HepG2 (cell line): Measurements from ENCODE around the gene WNT2B. TPM values are rescaled to one million over a fixed set of nuclear protein-coding genes. Genes with fewer than 3 reads are reported as not detected.

ENCODE experiments used
- ATAC-seq: fragments of 200-7000 bp; cut with Tn5 transposase; 3 replicates; pipeline ENCODE4 v1.9.1; 2020; ENCODE audit warnings: mild to moderate bottlenecking, moderate library complexity
- BruUV-seq: library from RNA; stranded (reverse); fragments of 400-500 nt; replicated peaks from 2 replicates; lab custom pipeline; 2021; lab: Mats Ljungman, UMichigan
- CTCF ChIA-PET: fragments of 300-600 bp; formaldehyde crosslinking; extraction: SDS; loops from one replicate; lab custom pipeline; 2021; ENCODE audit warnings: low total read pairs, inconsistent platforms, low intra/inter-chr PET ratio; lab: Yijun Ruan, JAX
- POLR2A ChIA-PET: fragments of 350-600 bp; sonication (Branson Sonifier 250); formaldehyde crosslinking; loops from one replicate; lab custom pipeline; 2020; ENCODE audit warnings: antibody characterized with exemption, inconsistent platforms; lab: Yijun Ruan, JAX
- DNase-seq: peaks from one replicate; pipeline ENCODE4 v3.0.0-alpha.2; 2015; ENCODE audit warnings: low spot score
- FAIRE-seq: peaks from 3 replicates; lab custom pipeline; 2011; peaks lifted over from hg19 to GRCh38; lab: Jason Lieb, UNC
- H2AFZ ChIP-seq: one replicate; pipeline ENCODE4 v1.6.1; 2011; ENCODE audit warnings: low read length, inconsistent platforms
- H3K27ac ChIP-seq: fragments of 300-600 bp; 3 replicates; pipeline ENCODE4 v1.8.0; 2011; ENCODE audit warnings: mixed run types, mild to moderate bottlenecking, mixed read lengths, low read length, inconsistent platforms; ENCODE audit not compliant: insufficient read depth; ENCODE audit errors: extremely low read length
- H3K27me3 ChIP-seq, 2 experiments: fragments of 200-600 bp in 1 of 2; 2 replicates in 1 of 2; 3 replicates in 1 of 2; pipeline versions ENCODE4 v1.6.0 to v1.8.0; 2011; ENCODE audit warnings: low read length in 2 of 2, mild to moderate bottlenecking in 2 of 2, moderate library complexity in 2 of 2, inconsistent platforms in 1 of 2; ENCODE audit not compliant: insufficient read depth in 2 of 2, control insufficient read depth in 1 of 2
- H3K36me3 ChIP-seq, 2 experiments: fragments of 200-600 bp in 1 of 2; replicated peaks in 1 of 2; 2 replicates in 1 of 2; 3 replicates in 1 of 2; pipeline versions ENCODE4 v1.5.1 to v1.8.0; 2011; ENCODE audit warnings: low read length in 2 of 2, inconsistent platforms in 1 of 2; ENCODE audit not compliant: insufficient read depth in 2 of 2, control insufficient read depth in 1 of 2
- H3K4me1 ChIP-seq: 2 replicates; pipeline ENCODE4 v1.5.1; 2012; ENCODE audit warnings: low read length, inconsistent platforms; ENCODE audit not compliant: insufficient read depth
- H3K4me2 ChIP-seq: 2 replicates; pipeline ENCODE4 v1.6.0; 2011; ENCODE audit warnings: low read depth, low read length, inconsistent platforms
- H3K4me3 ChIP-seq, 3 experiments: fragments of 200-600 bp in 1 of 3; sonication (generic), shearing (Covaris generic) in 1 of 3; replicated peaks in 1 of 3; 2 replicates each; pipeline ENCODE4 v1.5.1; 2011 to 2016; ENCODE audit warnings: low read length in 3 of 3, inconsistent platforms in 2 of 3, low read depth in 2 of 3, mild to moderate bottlenecking in 2 of 3, control low read depth in 1 of 3, mixed read lengths in 1 of 3; ENCODE audit not compliant: insufficient read depth in 1 of 3
- H3K79me2 ChIP-seq: one replicate; pipeline ENCODE4 v1.6.1; 2011; ENCODE audit warnings: low read length, inconsistent platforms; ENCODE audit not compliant: insufficient read depth
- H3K9ac ChIP-seq: 2 replicates; pipeline ENCODE4 v1.6.0; 2011; ENCODE audit warnings: mild to moderate bottlenecking, low read depth, low read length, inconsistent platforms; ENCODE audit not compliant: insufficient read depth
- H3K9me3 ChIP-seq: 2 replicates; pipeline ENCODE4 v1.5.1; 2012; ENCODE audit warnings: mild to moderate bottlenecking, low read length
- H4K20me1 ChIP-seq: 2 replicates; pipeline ENCODE4 v1.6.0; 2011; ENCODE audit warnings: inconsistent platforms, mild to moderate bottlenecking, low read length, moderate library complexity; ENCODE audit not compliant: insufficient read depth
- DMTF1 ChIP-seq: sonication (generic); formaldehyde crosslinking; IDR thresholded peaks from 2 replicates; pipeline ENCODE4 v1.4.0; 2020; ENCODE audit warnings: mild to moderate bottlenecking, missing genetic modification reagents
- EED ChIP-seq: sonication (generic); formaldehyde crosslinking; IDR thresholded peaks from 2 replicates; pipeline ENCODE4 v1.5.0; 2020; ENCODE audit warnings: mild to moderate bottlenecking, missing genetic modification reagents
- ELF3 ChIP-seq: IDR thresholded peaks from 2 replicates; pipeline ENCODE4 v1.6.1; 2016; ENCODE audit warnings: missing genetic modification reagents, missing compliant biosample characterization
- HES4 ChIP-seq: sonication (generic); formaldehyde crosslinking; IDR thresholded peaks from 2 replicates; pipeline ENCODE4 v1.9.0; 2021; ENCODE audit warnings: mild to moderate bottlenecking, missing genetic modification reagents, borderline replicate concordance
- IRF9 ChIP-seq: sonication (generic); formaldehyde crosslinking; IDR thresholded peaks from 2 replicates; pipeline ENCODE4 v1.8.0; 2022; ENCODE audit warnings: missing genetic modification reagents, mild to moderate bottlenecking, borderline replicate concordance
- JARID2 ChIP-seq: sonication (generic); formaldehyde crosslinking; IDR thresholded peaks from 2 replicates; pipeline ENCODE4 v1.8.1; 2023; ENCODE audit warnings: missing genetic modification reagents, inconsistent platforms; ENCODE audit not compliant: insufficient replicate concordance
- MXD3 ChIP-seq: IDR thresholded peaks from 2 replicates; pipeline ENCODE4 v1.6.1; 2016; ENCODE audit warnings: mild to moderate bottlenecking, missing biosample characterization, missing genetic modification reagents
- PLRG1 ChIP-seq: fragments of 450-650 bp; conservative IDR thresholded peaks from 2 replicates; pipeline ENCODE4 v1.6.1; 2016
- PRMT3 ChIP-seq: sonication (generic); formaldehyde crosslinking; IDR thresholded peaks from 2 replicates; pipeline ENCODE4 v1.8.1; 2022; ENCODE audit warnings: low read depth, mild to moderate bottlenecking, moderate library complexity, missing genetic modification reagents, borderline replicate concordance
- RCOR2 ChIP-seq: IDR thresholded peaks from 2 replicates; pipeline ENCODE4 v1.6.1; 2016; ENCODE audit warnings: missing biosample characterization, missing genetic modification reagents
- SALL1 ChIP-seq: sonication (generic); formaldehyde crosslinking; IDR thresholded peaks from 2 replicates; pipeline ENCODE4 v1.8.0; 2022; ENCODE audit warnings: mild to moderate bottlenecking, missing genetic modification reagents
- TGIF2 ChIP-seq: IDR thresholded peaks from 2 replicates; pipeline ENCODE4 v1.6.1; 2016; ENCODE audit warnings: control low read depth, missing compliant biosample characterization
- ZBTB42 ChIP-seq: sonication (generic); formaldehyde crosslinking; IDR thresholded peaks from 2 replicates; pipeline ENCODE4 v1.5.0; 2020; ENCODE audit warnings: mild to moderate bottlenecking, missing genetic modification reagents
- ZBTB43 ChIP-seq: sonication (generic); formaldehyde crosslinking; conservative IDR thresholded peaks from 2 replicates; pipeline ENCODE4 v1.4.0; 2020; ENCODE audit warnings: missing genetic modification reagents
- ZMAT3 ChIP-seq: sonication (generic); formaldehyde crosslinking; conservative IDR thresholded peaks from 2 replicates; pipeline ENCODE4 v1.7.0; 2021; ENCODE audit warnings: missing genetic modification reagents
- ZNF232 ChIP-seq: sonication (generic); formaldehyde crosslinking; IDR thresholded peaks from 2 replicates; pipeline ENCODE4 v1.4.0; 2020; ENCODE audit warnings: missing genetic modification reagents, borderline replicate concordance
- ZNF597 ChIP-seq: sonication (generic); formaldehyde crosslinking; IDR thresholded peaks from 2 replicates; pipeline ENCODE4 v1.5.0; 2020; ENCODE audit warnings: missing genetic modification reagents
- WGBS: methylation state at CpG from one replicate; pipeline ENCODE4 v1.1.6; 2017; ENCODE audit warnings: low lambda C conversion rate; 5-methylcytosine and 5-hydroxymethylcytosine counted together
- in situ Hi-C: cut with HindIII; loops from 2 replicates; pipeline ENCODE4 v1.10.0; 2017; ENCODE audit warnings: low pct_unique_long_range_greater_than_20kb; ENCODE audit not compliant: extremely low pct_ligation_motif_present
- intact Hi-C: fragments of 100-400 bp; cut with micrococcal nuclease; formaldehyde crosslinking; loops from one replicate; pipeline ENCODE4 v1.10.0; 2022; ENCODE audit not compliant: unreplicated experiment
- polyA plus RNA-seq, 8 experiments: library from polyadenylated mRNA; depleted of rRNA in 3 of 8; stranded (reverse) in 7 of 8; unstranded in 1 of 8; fragments of >200 nt; fragmentation: Illumina TruSeq in 4 of 8; extraction: Trizol in 4 of 8; gene quantifications; 2 replicates each; pipeline versions ENCODE4 v1.2.1 to v1.2.3, GENCODE V29; 2011 to 2016; ENCODE audit warnings: low read depth in 4 of 8, missing spikeins in 1 of 8, mixed read lengths in 1 of 8; ENCODE audit not compliant: insufficient read depth in 1 of 8
- total RNA-seq, 5 experiments: library from RNA; depleted of rRNA; stranded (reverse); fragments of >200 nt; fragmentation: Illumina TruSeq; extraction: Trizol; gene quantifications; 2 replicates each; pipeline ENCODE4 v1.2.3, GENCODE V29; 2016; ENCODE audit warnings: low read depth in 1 of 5

WNT2B gene
- total and polyA plus RNA-seq, 2 of the 13 experiments (the other 11 are each of a cell fraction or from before 2014, with no cell fraction given), result 0.11 to 0.32 TPM

GRCh38 chr1:112501810-112502641 lies 6.7 kb upstream of the WNT2B start (continued):
- TF ChIP-seq DMTF1 (CRISPR knock-in tag), result no peak
- 0 out of 2 replicates have a peak, but pooled peaks have one; percentile 34 for TF ChIP-seq EED
- no peak for TF ChIP-seq ZBTB43
- no peak for TF ChIP-seq ZNF597 (CRISPR knock-in tag)
- peak; percentile 29; the same call in 1 of the 2 replicates for TF ChIP-seq SALL1 (CRISPR knock-in tag)
- no peak for TF ChIP-seq JARID2

GRCh38 chr1:112502826-112503225 lies 5.9 kb upstream of the WNT2B start:
- peaks cover 17% of the 10 kb centered on the region for H3K4me1 ChIP-seq
- no peaks in the 10 kb centered on the region for H3K79me2 ChIP-seq
- no peaks in the 10 kb centered on the region for H3K36me3 ChIP-seq
- intact Hi-C loops (no loop called here), in situ Hi-C loops (loop anchor here (10.0 kb wide), 1 partner anchor 202 kb away; the partner anchor contains the start of gene RHOC)
- FAIRE-seq (no peak), DNase-seq (no peak), ATAC-seq (peak; percentile 8; the same call in 1 of the 3 replicates)
- WGBS, result 94% methylated on average over 1 of the region's 2 CpGs
- H2AFZ ChIP-seq, result no peak overlapping the region
- H3K27ac ChIP-seq, result no peak overlapping the region
- H4K20me1 ChIP-seq, result no peaks in the 10 kb centered on the region
- H3K4me3 ChIP-seq, result no peak overlapping the region
- no peaks in the 10 kb centered on the region for H3K9me3 ChIP-seq
- CTCF ChIA-PET, result no interaction called here
- no TSS peak for BruUV-seq
- no peak overlapping the region for H3K9ac ChIP-seq
- peaks cover 10 to 63% of the 10 kb centered on the region in 2 experiments; a peak in 4 of 5 replicates for H3K27me3 ChIP-seq
- peak overlapping the region; percentile 81; the same call in 1 of the 2 replicates for H3K4me2 ChIP-seq
- POLR2A ChIA-PET, result no interaction called here
- no peak for TF ChIP-seq PLRG1
- TF ChIP-seq IRF9 (CRISPR knock-in tag), result no peak
- no peak for TF ChIP-seq PRMT3 (CRISPR knock-in tag)
- no peak for TF ChIP-seq RCOR2 (CRISPR knock-in tag)
- no peak for TF ChIP-seq TGIF2
- TF ChIP-seq ELF3 (CRISPR knock-in tag), result no peak
- TF ChIP-seq ZMAT3, result no peak
- no peak for TF ChIP-seq MXD3
- no peak for TF ChIP-seq ZNF232 (CRISPR knock-in tag)
- no peak for TF ChIP-seq ZBTB42 (CRISPR knock-in tag)
- no peak for TF ChIP-seq HES4
